K562 (cell line): ENCODE results near the gene TEP1. TPM values are rescaled to one million over a fixed set of nuclear protein-coding genes. Genes with fewer than 3 reads are reported as not detected.

ENCODE experiments used
- CREBBP ChIP-seq: IDR thresholded peaks from one replicate; pipeline ENCODE4 v1.6.1; 2012; ENCODE audit warnings: low read depth, mild to moderate bottlenecking, control low read depth, inconsistent platforms, low read length
- FOXM1 ChIP-seq, 2 experiments: fragments of 450-650 bp in 1 of 2; sonication (generic) in 1 of 2; formaldehyde crosslinking in 1 of 2; IDR thresholded peaks; 2 replicates each; pipeline versions ENCODE4 v1.6.1 to v1.9.0; 2017 to 2022; ENCODE audit warnings: low read depth in 2 of 2, mild to moderate bottlenecking in 2 of 2, missing genetic modification reagents in 1 of 2, moderate library complexity in 1 of 2
- MBD2 ChIP-seq: sonication (generic); IDR thresholded peaks from 2 replicates; pipeline ENCODE4 v1.6.1; 2016; ENCODE audit warnings: low read depth, borderline replicate concordance
- MGA ChIP-seq: fragments of 450-650 bp; IDR thresholded peaks from 2 replicates; pipeline ENCODE4 v1.6.1; 2016; ENCODE audit warnings: mild to moderate bottlenecking, moderate library complexity
- NEUROD1 ChIP-seq: fragments of 150-350 bp; IDR thresholded peaks from 2 replicates; pipeline ENCODE4 v1.6.1; 2014; ENCODE audit warnings: borderline replicate concordance, low read length, low read depth; ENCODE audit not compliant: partially characterized antibody
- RCOR1 ChIP-seq, 2 experiments: IDR thresholded peaks; 2 replicates each; pipeline ENCODE4 v1.6.1; 2012; ENCODE audit warnings: low read depth in 2 of 2, low read length in 2 of 2, borderline replicate concordance in 1 of 2, improper control_type of control experiment in 1 of 2
- RNF2 ChIP-seq: sonication (generic); IDR thresholded peaks from 2 replicates; pipeline ENCODE4 v1.6.1; 2016
- SMAD3 ChIP-seq: fragments of 450-650 bp; formaldehyde crosslinking; conservative IDR thresholded peaks from 2 replicates; pipeline ENCODE4 v1.4.0; 2020; ENCODE audit warnings: mild to moderate bottlenecking
- TFE3 ChIP-seq: fragments of 450-650 bp; formaldehyde crosslinking; IDR thresholded peaks from 2 replicates; pipeline ENCODE4 v1.4.0; 2020; ENCODE audit warnings: mild to moderate bottlenecking, mixed read lengths
- ZBTB12 ChIP-seq: fragments of 250-450 bp; sonication (Bioruptor Pico); IDR thresholded peaks from 2 replicates; pipeline ENCODE4 v1.4.0; 2020
- ZNF354B ChIP-seq: fragments of 250-450 bp; sonication (Bioruptor Pico); IDR thresholded peaks from 2 replicates; pipeline ENCODE4 v1.4.0; 2020
- ZNF766 ChIP-seq: fragments of 200-800 bp; sonication (Bioruptor generic); conservative IDR thresholded peaks from 2 replicates; pipeline ENCODE4 v1.6.1; 2016; ENCODE audit warnings: missing genetic modification characterization, missing compliant biosample characterization
- polyA plus RNA-seq, 8 experiments: library from polyadenylated mRNA; depleted of rRNA in 4 of 8; stranded (reverse) in 5 of 8; unstranded in 3 of 8; fragments of >200 nt; fragmentation: Nextera tagmentation in 2 of 8; fragmentation: Illumina TruSeq in 1 of 8; extraction: Ambion mirVana in 2 of 8; extraction: Trizol in 1 of 8; gene quantifications; 2 replicates each; pipeline versions ENCODE4 v1.2.1 to v1.2.3, GENCODE V29; 2011 to 2014; ENCODE audit warnings: inconsistent platforms in 1 of 8, missing spikeins in 1 of 8
- total RNA-seq, 7 experiments: library from RNA; depleted of rRNA in 6 of 7; stranded (reverse); fragments of >200 nt in 6 of 7; fragmentation: Illumina TruSeq in 2 of 7; extraction: Trizol in 2 of 7; gene quantifications; 2 replicates each; pipeline versions ENCODE4 v1.2.1 to v1.2.3, GENCODE V29; 2011 to 2021; ENCODE audit warnings: low replicate concordance in 1 of 7

The TEP1 gene
- total and polyA plus RNA-seq, 9 of the 15 experiments (the other 6 are each of a cell fraction or from before 2014, with no cell fraction given), result 1.0 to 12.2 (median 7.1) TPM

- TF ChIP-seq TFE3 (CRISPR knock-in tag), result peak; percentile 99
- TF ChIP-seq RNF2, result peak; percentile 69
- TF ChIP-seq FOXM1 (IDR thresholded peaks at IDR 0.05; ENCODE audit: low read depth), result peak; percentile 88
- no peak for TF ChIP-seq FOXM1 (CRISPR knock-in tag; IDR thresholded peaks at IDR 0.05; ENCODE audit: low read depth)
- TF ChIP-seq CREBBP, result no peak
- TF ChIP-seq RCOR1 (IDR thresholded peaks at IDR 0.05; ENCODE audit: borderline replicate concordance in 1 of 2, low read depth in 2 of 2, low read length in 2 of 2), result peak in 1 of 2 experiments; percentile 72; a peak in 2 of 4 replicates
- TF ChIP-seq MGA, result peak; percentile 97
- no peak for TF ChIP-seq SMAD3
- TF ChIP-seq ZBTB12 (CRISPR knock-in tag), result peak; percentile 61; the same call in 1 of the 2 replicates
- TF ChIP-seq NEUROD1, result peak; percentile 54
- peak; percentile 53 for TF ChIP-seq ZNF766 (CRISPR knock-in tag)
- TF ChIP-seq MBD2, result peak; percentile 86; the same call in 1 of the 2 replicates
- no peak for TF ChIP-seq ZNF354B
Observed at GRCh38 chr14:20461225-20462141, 48.2 kb upstream of the TEP1 start, which contains the start of gene PIP4P1 (continued).
